Activated CD8-positive, alpha-beta T cell treated with anti-CD3 and anti-CD28 coated beads, Interleukin-2, amount 10 ng/mL, durations not matched to agents 7 days and 5 days (primary cell): Measurements from ENCODE around the gene PDZD7. TPM values are rescaled to one million over a fixed set of nuclear protein-coding genes. Genes with fewer than 3 reads are reported as not detected.

Experiments
- ATAC-seq: fragments of 150-1000 bp; cut with Tn5 transposase; one replicate; pipeline ENCODE4 v1.10.0; 2021; ENCODE audit warnings: moderate library complexity
- CTCF ChIA-PET: fragments of 350-600 bp; sonication (Branson Sonifier 250); formaldehyde crosslinking; loops from one replicate; lab custom pipeline; 2021; ENCODE audit warnings: antibody characterized with exemption; lab: Charles Lee
- POLR2A ChIA-PET: fragments of 350-600 bp; sonication (Branson Sonifier 250); formaldehyde crosslinking; loops from one replicate; lab custom pipeline; 2021; ENCODE audit warnings: antibody characterized with exemption; lab: Charles Lee
- DNase-seq: peaks from one replicate; pipeline ENCODE4 v3.0.0-alpha.2; 2020
- H3K27ac Mint-ChIP-seq: one replicate; pipeline ENCODE4 v1.8.0; 2021; ENCODE audit warnings: mild to moderate bottlenecking, mixed read lengths
- H3K27me3 Mint-ChIP-seq: one replicate; pipeline ENCODE4 v1.8.0; 2021; ENCODE audit warnings: low read depth, mixed read lengths
- H3K36me3 Mint-ChIP-seq: one replicate; pipeline ENCODE4 v1.8.0; 2021; ENCODE audit warnings: low read depth, mixed read lengths
- H3K4me1 Mint-ChIP-seq: one replicate; pipeline ENCODE4 v1.8.0; 2021; ENCODE audit warnings: low read depth, mixed read lengths
- H3K4me3 Mint-ChIP-seq: one replicate; pipeline ENCODE4 v1.8.0; 2021; ENCODE audit warnings: mild to moderate bottlenecking, mixed read lengths
- H3K9me3 Mint-ChIP-seq: one replicate; pipeline ENCODE4 v1.8.0; 2022; ENCODE audit warnings: mixed read lengths; ENCODE audit not compliant: insufficient read depth
- total RNA-seq, 2 experiments: library from RNA; stranded (reverse); gene quantifications; one replicate each; pipeline ENCODE4 v1.2.3, GENCODE V29; 2021

PDZD7 gene
- total RNA-seq, 2 experiments from 2014 or later, result 0.47 to 0.50 TPM

DNA sequence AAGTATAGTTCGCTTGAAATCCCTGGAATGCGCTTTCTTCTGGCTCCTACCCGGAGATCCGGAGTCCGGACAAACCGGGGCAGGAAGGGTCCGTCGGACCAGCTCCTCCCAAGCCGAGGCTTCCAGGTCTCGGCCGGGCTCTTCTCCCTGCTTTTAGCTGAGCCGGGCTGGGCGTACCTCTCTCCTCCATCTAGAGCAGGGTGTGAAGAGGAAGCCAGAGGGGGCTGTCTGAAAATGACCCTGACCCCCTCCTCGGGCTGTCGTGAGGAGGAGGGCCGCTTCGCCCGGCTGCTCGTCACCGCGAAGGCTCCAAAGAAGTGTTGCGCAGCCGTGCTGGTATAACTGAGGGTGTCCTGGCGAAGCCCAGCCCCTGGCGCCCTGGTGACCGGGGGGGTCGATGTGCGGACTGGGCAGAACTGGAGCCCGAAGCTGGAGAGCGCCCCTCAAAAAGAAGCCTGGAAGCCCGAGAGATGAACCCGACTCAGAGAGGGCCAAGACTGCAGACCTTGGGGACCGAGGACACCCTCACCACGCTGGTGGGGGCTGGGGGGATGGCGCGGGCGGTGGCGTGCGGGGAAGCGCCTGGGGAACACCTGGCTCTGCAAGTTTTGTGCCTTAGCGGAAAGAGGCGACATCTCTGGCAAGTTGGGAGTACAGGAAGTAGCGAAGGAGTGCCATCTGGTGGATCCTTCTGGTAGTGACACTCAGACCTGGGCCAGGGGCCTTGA, 36.6 kb upstream of the PDZD7 start:
- peak; percentile 85 for DNase-seq
- Mint-ChIP-seq H3K27me3 (peaks cover 52% of the 10 kb centered on the region), H3K4me1 (peaks cover 32% of the 10 kb centered on the region), H3K36me3 (no peaks in the 10 kb centered on the region), H3K4me3 (peak overlapping the region; percentile 76), H3K27ac (no peak overlapping the region), H3K9me3 (no peaks in the 10 kb centered on the region)
- POLR2A ChIA-PET, result no interaction called here
- CTCF ChIA-PET, result interaction anchor here (0.6 to 15.1 kb wide), 11 partner anchors 9 to 173 kb away, joined by 3 to 235 read pairs (median 6); partner anchors contain the start of genes PDZD7 and SFXN3
- peak; percentile 70 for ATAC-seq

DNA sequence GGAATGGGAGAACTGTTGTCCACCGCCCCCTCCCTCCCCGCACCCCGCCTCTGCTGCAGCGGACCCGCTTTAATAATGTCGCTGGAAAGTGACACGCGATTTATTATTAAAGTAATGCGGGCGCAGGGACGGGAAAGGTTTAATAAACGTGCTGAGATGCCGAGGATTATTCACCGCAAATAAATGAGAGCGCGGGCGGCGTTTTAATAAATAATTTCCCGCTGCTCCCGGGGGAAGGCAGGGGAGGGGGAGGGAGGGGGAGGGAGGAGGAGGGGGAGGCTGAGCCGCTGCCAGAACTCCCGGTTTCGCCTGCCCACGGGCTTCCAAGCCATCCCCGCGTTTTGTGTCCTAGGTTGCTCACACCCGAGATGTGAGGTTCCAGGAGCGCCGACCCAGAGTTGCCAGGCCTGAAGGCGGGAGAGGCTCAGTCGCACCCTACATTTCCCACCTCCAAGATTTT, 36.0 kb upstream of the PDZD7 start:
- CTCF ChIA-PET, result interaction anchor here (0.6 to 15.1 kb wide), 13 partner anchors 8 to 172 kb away, joined by 3 to 235 read pairs (median 5); partner anchors contain the start of genes PDZD7 and SFXN3
- POLR2A ChIA-PET, result no interaction called here
- DNase-seq (no peak), ATAC-seq (no peak)
- Mint-ChIP-seq H3K9me3 (no peaks in the 10 kb centered on the region), H3K4me1 (peaks cover 38% of the 10 kb centered on the region), H3K27me3 (peaks cover 49% of the 10 kb centered on the region), H3K4me3 (peak overlapping the region; percentile 76), H3K36me3 (no peaks in the 10 kb centered on the region), H3K27ac (no peak overlapping the region)

DNA sequence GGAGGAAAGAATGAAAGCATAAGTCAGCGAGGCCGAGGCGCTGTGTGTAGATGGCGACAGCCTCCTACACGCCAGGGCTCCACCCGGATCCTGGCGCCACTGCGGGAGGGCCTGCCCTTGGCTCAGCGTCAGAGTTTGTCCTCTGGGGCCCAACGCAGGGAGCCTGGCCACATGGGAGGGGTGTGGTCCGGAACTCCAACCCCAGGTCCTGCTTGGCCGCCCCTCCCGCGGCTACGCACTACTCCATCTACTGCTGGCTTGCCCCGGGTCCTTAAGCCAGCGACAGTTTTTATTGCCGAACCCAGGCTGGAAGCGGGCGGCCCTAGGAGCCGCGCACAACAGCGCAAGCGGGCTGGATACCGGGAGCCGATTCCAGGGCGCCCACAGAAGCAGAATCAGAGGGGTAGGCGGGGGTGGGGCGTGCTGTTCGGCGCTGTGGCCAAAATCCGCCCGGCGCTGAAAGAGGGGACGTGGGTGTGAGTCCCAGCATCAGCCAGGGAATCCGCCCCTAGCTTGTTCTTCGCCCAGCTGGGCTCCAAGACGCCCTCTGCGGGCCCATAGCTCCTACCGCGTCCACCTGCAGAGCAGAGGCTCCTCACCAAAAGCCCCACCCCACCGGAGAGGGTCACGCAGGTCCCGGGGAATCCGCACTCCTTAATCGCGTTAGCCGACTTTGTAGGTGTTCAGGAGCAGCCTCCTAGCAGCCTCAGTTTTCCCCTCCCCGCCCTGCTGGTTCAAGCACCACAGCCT, 35.4 kb upstream of the PDZD7 start:
- Mint-ChIP-seq H3K36me3 (no peaks in the 10 kb centered on the region), H3K9me3 (no peaks in the 10 kb centered on the region), H3K4me3 (peak overlapping the region; percentile 50), H3K4me1 (peaks cover 44% of the 10 kb centered on the region), H3K27ac (no peak overlapping the region), H3K27me3 (peaks cover 46% of the 10 kb centered on the region)
- ChIA-PET CTCF (interaction anchor here (1.0 to 15.1 kb wide), 11 partner anchors 8 to 76 kb away, joined by 3 to 235 read pairs (median 6); partner anchors contain the start of genes PDZD7 and SFXN3), POLR2A (no interaction called here)
- peak; percentile 63 for ATAC-seq
- peak; percentile 68 for DNase-seq

DNA sequence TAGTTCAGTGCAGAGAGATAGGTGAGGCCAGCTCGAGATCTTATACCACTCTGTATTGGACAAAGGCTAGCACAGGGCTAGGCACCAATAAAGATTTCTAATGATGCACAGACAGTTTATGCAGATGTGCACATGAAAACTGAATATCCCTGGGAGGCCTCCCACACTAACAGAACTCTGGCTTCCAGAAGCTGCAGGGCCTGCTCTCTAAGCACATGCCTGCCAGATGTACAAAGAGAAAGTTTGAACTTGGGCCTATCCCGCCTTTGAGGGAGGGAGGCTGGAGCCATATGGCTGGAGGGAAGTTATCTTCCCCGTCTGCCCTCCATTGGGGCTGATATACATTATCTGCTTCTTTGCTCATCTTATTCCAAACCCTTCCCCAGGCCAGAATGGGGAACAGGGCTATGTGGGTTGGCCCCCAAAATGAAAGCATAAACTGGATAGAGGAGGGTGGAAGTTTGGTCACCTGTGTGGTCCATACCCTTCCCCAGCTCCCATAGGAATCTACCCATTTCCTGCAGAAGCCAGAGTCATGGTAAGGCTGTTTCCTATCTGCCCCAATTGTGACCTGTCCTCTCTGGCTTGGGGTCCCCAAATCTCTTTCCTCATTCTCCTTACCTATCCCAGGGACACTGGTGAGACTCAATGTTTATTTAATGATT, 34.7 kb upstream of the PDZD7 start:
- H3K4me1 Mint-ChIP-seq, result peaks cover 44% of the 10 kb centered on the region
- CTCF ChIA-PET, result interaction anchor here (1.0 to 15.1 kb wide), 9 partner anchors 8 to 77 kb away, joined by 3 to 235 read pairs (median 4); no protein-coding TSS in a partner anchor
- no peak overlapping the region for H3K27ac Mint-ChIP-seq
- POLR2A ChIA-PET, result interaction anchor here (1.2 kb wide), 1 partner anchor 10 kb away, joined by 3 read pairs; no protein-coding TSS in a partner anchor
- DNase-seq, result no peak
- no peaks in the 10 kb centered on the region for H3K36me3 Mint-ChIP-seq
- peak overlapping the region; percentile 50 for H3K4me3 Mint-ChIP-seq
- H3K9me3 Mint-ChIP-seq, result no peaks in the 10 kb centered on the region
- ATAC-seq, result no peak
- peaks cover 46% of the 10 kb centered on the region for H3K27me3 Mint-ChIP-seq

DNA sequence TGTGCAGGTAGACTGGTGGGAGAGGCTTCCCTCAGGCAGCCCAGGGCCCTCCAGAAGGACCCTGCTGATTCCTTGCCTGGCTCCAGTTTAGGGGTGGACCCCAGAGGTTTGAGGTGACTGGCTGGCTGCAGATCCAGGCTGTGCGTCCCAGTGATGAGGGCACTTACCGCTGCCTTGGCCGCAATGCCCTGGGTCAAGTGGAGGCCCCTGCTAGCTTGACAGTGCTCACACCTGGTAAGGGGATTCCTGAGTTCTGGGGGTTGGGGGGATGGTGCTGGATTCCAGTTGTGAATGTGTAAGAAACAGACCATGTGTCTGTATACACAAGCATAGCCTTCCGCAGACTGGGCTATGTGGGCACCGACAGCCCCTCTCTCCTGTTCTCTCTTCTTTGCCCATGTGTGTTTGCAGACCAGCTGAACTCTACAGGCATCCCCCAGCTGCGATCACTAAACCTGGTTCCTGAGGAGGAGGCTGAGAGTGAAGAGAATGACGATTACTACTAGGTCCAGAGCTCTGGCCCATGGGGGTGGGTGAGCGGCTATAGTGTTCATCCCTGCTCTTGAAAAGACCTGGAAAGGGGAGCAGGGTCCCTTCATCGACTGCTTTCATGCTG, 33.6 kb upstream of the PDZD7 start:
- H3K9me3 Mint-ChIP-seq, result no peaks in the 10 kb centered on the region
- peaks cover 49% of the 10 kb centered on the region for H3K4me1 Mint-ChIP-seq
- POLR2A ChIA-PET, result interaction anchor here (0.7 to 1.2 kb wide), 2 partner anchors 11 to 25 kb away, joined by 3 read pairs; no protein-coding TSS in a partner anchor
- H3K27ac Mint-ChIP-seq, result no peak overlapping the region
- H3K36me3 Mint-ChIP-seq, result peaks cover 1% of the 10 kb centered on the region
- ATAC-seq (no peak), DNase-seq (no peak)
- CTCF ChIA-PET, result interaction anchor here (0.6 to 15.1 kb wide), 6 partner anchors 15 to 78 kb away, joined by 3 to 235 read pairs (median 4); no protein-coding TSS in a partner anchor
- no peak overlapping the region for H3K4me3 Mint-ChIP-seq
- peaks cover 46% of the 10 kb centered on the region for H3K27me3 Mint-ChIP-seq

DNA sequence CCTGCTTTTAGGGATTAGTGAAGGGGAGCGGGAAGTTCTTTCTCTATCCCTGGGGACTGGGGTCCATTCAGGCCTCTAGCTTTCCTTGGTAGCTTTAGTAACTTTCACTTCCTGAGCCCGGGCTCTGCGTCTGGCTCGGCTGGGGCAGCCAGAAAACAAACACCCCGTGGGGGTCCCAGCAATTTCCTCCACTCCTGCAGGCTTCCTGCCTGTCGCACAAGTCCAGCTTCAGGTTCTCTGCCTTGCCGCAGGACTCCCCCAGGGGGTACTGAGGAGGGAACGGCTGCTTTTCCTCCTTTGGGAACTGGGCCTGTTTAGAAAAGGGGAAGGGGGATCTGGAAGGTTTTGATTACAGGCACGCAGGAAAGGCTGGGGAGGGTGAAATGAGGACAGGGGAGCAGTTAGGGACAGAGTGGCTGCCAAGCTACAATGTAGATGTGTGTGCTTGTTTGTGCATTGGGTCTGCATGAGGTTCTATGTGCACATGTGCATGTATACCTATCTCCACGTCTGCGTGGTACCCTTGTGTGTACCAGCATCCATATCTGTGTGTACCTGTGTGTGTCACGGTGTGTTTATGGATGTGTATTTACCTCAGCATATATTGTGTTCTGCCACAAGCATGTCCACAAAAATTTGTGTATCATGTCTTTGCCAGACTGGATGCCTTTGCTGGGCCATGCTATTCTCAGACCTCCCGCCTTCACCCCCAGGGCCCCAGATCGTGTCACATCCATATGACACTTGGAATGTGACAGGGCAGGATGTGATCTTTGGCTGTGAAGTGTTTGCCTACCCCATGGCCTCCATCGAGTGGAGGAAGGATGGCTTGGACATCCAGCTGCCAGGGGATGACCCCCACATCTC, 32.9 kb upstream of the PDZD7 start:
- H3K27me3 Mint-ChIP-seq, result peaks cover 46% of the 10 kb centered on the region
- H3K4me1 Mint-ChIP-seq, result peaks cover 53% of the 10 kb centered on the region

DNA sequence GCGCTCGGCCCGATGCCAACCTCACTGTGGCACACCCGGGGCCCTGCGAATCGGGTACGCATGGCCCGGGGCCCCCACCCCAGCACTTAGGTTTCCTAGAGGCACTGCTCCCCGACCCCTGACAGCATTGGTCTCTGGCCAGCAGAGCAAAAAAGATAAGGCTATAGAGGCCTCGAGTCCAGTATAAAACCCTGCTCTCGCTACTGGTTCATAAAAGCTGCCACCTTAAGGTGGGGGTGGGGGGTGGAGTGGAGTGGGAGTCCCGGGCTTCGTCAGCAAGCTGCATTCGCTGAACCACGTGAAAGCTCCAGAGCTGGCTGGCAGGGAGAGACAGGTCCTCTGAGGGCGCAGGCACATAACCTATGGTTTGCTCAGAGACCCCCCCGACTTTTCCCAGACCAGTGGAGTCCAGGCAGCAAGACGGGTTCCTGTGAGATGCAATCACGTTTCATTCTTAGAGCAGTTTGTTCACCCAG, 32.2 kb upstream of the PDZD7 start:
- POLR2A ChIA-PET, result interaction anchor here (1.2 kb wide), 1 partner anchor 13 kb away, joined by 3 read pairs; no protein-coding TSS in a partner anchor
- H3K36me3 Mint-ChIP-seq, result peaks cover 8% of the 10 kb centered on the region
- no peak overlapping the region for H3K4me3 Mint-ChIP-seq

More for the DNA sequence above, 32.9 kb upstream of the PDZD7 start:
- peaks cover 5% of the 10 kb centered on the region for H3K36me3 Mint-ChIP-seq
- CTCF ChIA-PET, result interaction anchor here (0.6 to 15.1 kb wide), 5 partner anchors 15 to 45 kb away, joined by 3 to 235 read pairs (median 18); partner anchors contain the start of genes PDZD7 and SFXN3
- ATAC-seq (no peak), DNase-seq (no peak)
- no peak overlapping the region for H3K4me3 Mint-ChIP-seq
- no peak overlapping the region for H3K27ac Mint-ChIP-seq
- H3K9me3 Mint-ChIP-seq, result no peaks in the 10 kb centered on the region
- POLR2A ChIA-PET, result interaction anchor here (1.2 kb wide), 2 partner anchors 12 to 13 kb away, joined by 3 read pairs; no protein-coding TSS in a partner anchor

DNA sequence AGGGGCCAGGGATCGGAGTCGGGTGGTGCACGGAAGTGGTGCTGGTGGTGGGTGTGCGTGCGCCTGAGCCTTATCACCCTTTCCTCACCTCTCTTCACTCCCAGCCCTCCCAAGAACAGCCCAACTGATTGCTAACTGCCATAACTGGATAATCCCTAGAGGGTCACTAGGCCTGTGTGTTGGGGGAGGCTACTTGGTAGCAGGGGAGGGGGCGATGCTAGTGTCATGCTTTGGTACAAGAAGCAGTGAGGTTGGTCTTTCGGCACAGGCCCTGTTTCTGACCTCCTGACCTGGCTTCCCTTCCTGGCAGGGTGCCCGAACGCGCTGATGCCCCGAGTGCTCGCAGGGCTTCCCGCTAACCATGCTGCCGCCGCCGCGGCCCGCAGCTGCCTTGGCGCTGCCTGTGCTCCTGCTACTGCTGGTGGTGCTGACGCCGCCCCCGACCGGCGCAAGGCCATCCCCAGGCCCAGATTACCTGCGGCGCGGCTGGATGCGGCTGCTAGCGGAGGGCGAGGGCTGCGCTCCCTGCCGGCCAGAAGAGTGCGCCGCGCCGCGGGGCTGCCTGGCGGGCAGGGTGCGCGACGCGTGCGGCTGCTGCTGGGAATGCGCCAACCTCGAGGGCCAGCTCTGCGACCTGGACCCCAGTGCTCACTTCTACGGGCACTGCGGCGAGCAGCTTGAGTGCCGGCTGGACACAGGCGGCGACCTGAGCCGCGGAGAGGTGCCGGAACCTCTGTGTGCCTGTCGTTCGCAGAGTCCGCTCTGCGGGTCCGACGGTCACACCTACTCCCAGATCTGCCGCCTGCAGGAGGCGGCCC, 31.5 kb upstream of the PDZD7 start:
- Mint-ChIP-seq H3K4me1 (peaks cover 57% of the 10 kb centered on the region), H3K4me3 (peak overlapping the region; percentile 56), H3K27me3 (peaks cover 44% of the 10 kb centered on the region), H3K36me3 (peaks cover 8% of the 10 kb centered on the region), H3K27ac (peak overlapping the region; percentile 72), H3K9me3 (no peaks in the 10 kb centered on the region)
- CTCF ChIA-PET, result interaction anchor here (0.7 to 15.1 kb wide), 9 partner anchors 12 to 65 kb away, joined by 3 to 235 read pairs (median 7); partner anchors contain the start of genes PDZD7 and SFXN3
- peak; percentile 49 for DNase-seq
- peak; percentile 32 for ATAC-seq
- POLR2A ChIA-PET, result interaction anchor here (1.2 kb wide), 2 partner anchors 12 to 19 kb away, joined by 3 to 7 read pairs; no protein-coding TSS in a partner anchor

More for the DNA sequence above, 32.2 kb upstream of the PDZD7 start:
- Mint-ChIP-seq H3K27ac (no peak overlapping the region), H3K27me3 (peaks cover 46% of the 10 kb centered on the region), H3K4me1 (peaks cover 57% of the 10 kb centered on the region), H3K9me3 (no peaks in the 10 kb centered on the region)
- ATAC-seq, result no peak
- CTCF ChIA-PET, result interaction anchor here (0.7 to 15.1 kb wide), 6 partner anchors 11 to 45 kb away, joined by 3 to 235 read pairs (median 16); partner anchors contain the start of genes PDZD7 and SFXN3
- DNase-seq, result no peak

DNA sequence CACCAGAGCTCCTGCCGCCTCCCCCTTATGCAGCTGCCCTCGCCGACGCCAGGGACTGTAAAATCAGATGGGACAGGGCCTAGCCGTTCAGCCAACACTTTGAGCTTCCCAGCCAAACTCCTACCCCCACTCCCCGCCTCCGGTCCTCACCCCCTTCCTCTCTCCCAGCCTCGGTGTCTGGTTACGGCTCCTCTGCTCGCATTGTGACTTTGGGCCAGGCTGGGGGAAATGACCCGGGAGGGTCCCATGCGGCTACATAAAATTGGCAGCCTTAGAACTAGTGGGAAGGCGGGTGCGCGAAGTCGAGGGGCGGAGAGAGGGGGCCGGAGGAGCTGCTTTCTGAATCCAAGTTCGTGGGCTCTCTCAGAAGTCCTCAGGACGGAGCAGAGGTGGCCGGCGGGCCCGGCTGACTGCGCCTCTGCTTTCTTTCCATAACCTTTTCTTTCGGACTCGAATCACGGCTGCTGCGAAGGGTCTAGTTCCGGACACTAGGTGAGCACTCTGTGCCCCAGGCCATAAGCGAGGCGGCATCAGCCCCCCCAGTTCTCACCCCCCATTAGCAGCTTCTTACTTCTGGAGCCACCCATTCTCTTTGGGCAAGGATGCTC, 30.8 kb upstream of the PDZD7 start, which contains the start of gene KAZALD1:
Gene KAZALD1 (plus strand): TSS at position 366 of the 608 bp plus-strand sequence. CDS start 604 bp downstream, outside the sequence.
- Mint-ChIP-seq H3K27ac (peak within 1 kb of the TSS; percentile 96), H3K9me3 (no peaks in the 10 kb centered on the region), H3K4me1 (peaks cover 58% of the 10 kb centered on the region), H3K27me3 (peaks cover 38% of the 10 kb centered on the region), H3K4me3 (peak within 1 kb of the TSS; percentile 88), H3K36me3 (peaks cover 11% of the 10 kb centered on the region)
- ATAC-seq (no peak), DNase-seq (no peak)
- POLR2A ChIA-PET, result interaction anchor here (1.2 kb wide), 1 partner anchor 19 kb away, joined by 7 read pairs; no protein-coding TSS in a partner anchor
- CTCF ChIA-PET, result interaction anchor here (1.1 to 15.1 kb wide), 10 partner anchors 12 to 80 kb away, joined by 3 to 235 read pairs (median 12); no protein-coding TSS in a partner anchor
